HEK293 (cell line): ENCODE measurements around the gene RCOR3.

Source experiments
- CTCF ChIA-PET: fragments of 350-600 bp; formaldehyde crosslinking; extraction: SDS; loops from one replicate; lab custom pipeline; 2021; ENCODE audit warnings: antibody characterized with exemption; lab: Yijun Ruan, JAX
- POLR2A ChIA-PET: fragments of 300-600 bp; formaldehyde crosslinking; extraction: SDS; loops from one replicate; lab custom pipeline; 2020; ENCODE audit warnings: antibody characterized with exemption, inconsistent platforms; lab: Yijun Ruan, JAX
- H3K27ac ChIP-seq: fragments of 200-500 bp; sonication (Bioruptor generic); 2 replicates; pipeline ENCODE4 v1.5.1; 2014; ENCODE audit warnings: low read depth, low read length, control low read depth, inconsistent platforms; ENCODE audit errors: extremely low read depth
- H3K36me3 ChIP-seq, 2 experiments: fragments of 200-500 bp in 1 of 2; sonication (Bioruptor generic) in 1 of 2; 1 replicate in 1 of 2; 2 replicates in 1 of 2; pipeline ENCODE4 v1.5.1; 2014 to 2017; ENCODE audit warnings: inconsistent platforms in 2 of 2, low read length in 2 of 2; ENCODE audit not compliant: control insufficient read depth in 2 of 2, insufficient read depth in 1 of 2
- H3K4me1 ChIP-seq: fragments of 200-500 bp; sonication (Bioruptor generic); 2 replicates; pipeline ENCODE4 v1.5.1; 2014; ENCODE audit warnings: mild to moderate bottlenecking, low read length, inconsistent platforms; ENCODE audit not compliant: control insufficient read depth, insufficient read depth
- H3K4me3 ChIP-seq: 2 replicates; pipeline ENCODE4 v1.5.1; 2011; ENCODE audit warnings: low read depth, mild to moderate bottlenecking, control low read depth, low read length, moderate library complexity
- H3K9me3 ChIP-seq: fragments of 200-500 bp; sonication (Bioruptor generic); 2 replicates; pipeline ENCODE4 v1.5.1; 2014; ENCODE audit warnings: low read depth, low read length, inconsistent platforms; ENCODE audit not compliant: control insufficient read depth, insufficient read depth
- GLI2 ChIP-seq: fragments of 450-650 bp; formaldehyde crosslinking; IDR thresholded peaks from 2 replicates; pipeline ENCODE4; 2017; ENCODE audit warnings: missing biosample characterization, missing genetic modification characterization, low read depth, borderline replicate concordance
- GLI4 ChIP-seq: fragments of 450-650 bp; formaldehyde crosslinking; IDR thresholded peaks from 2 replicates; pipeline ENCODE4 v1.5.1; 2016; ENCODE audit warnings: missing biosample characterization, missing genetic modification characterization
- GLIS2 ChIP-seq: fragments of 450-650 bp; formaldehyde crosslinking; IDR thresholded peaks from 2 replicates; pipeline ENCODE4 v1.5.1; 2016; ENCODE audit warnings: missing biosample characterization, missing genetic modification characterization
- KLF1 ChIP-seq: fragments of 450-650 bp; formaldehyde crosslinking; IDR thresholded peaks from 2 replicates; pipeline ENCODE4 v1.5.1; 2016; ENCODE audit warnings: missing biosample characterization, missing genetic modification characterization
- SALL2 ChIP-seq: fragments of 450-650 bp; formaldehyde crosslinking; IDR thresholded peaks from 2 replicates; pipeline ENCODE4 v1.5.0; 2017; ENCODE audit warnings: missing biosample characterization, mild to moderate bottlenecking, missing genetic modification characterization, borderline replicate concordance
- TCF7L2 ChIP-seq: IDR thresholded peaks from 2 replicates; pipeline ENCODE4 v1.6.1; 2011; ENCODE audit warnings: low read depth, mild to moderate bottlenecking, inconsistent platforms, low read length, moderate library complexity, borderline replicate concordance
- YY1 ChIP-seq: fragments of 450-650 bp; formaldehyde crosslinking; IDR thresholded peaks from 2 replicates; pipeline ENCODE4 v1.5.1; 2018; ENCODE audit warnings: missing biosample characterization, missing genetic modification characterization
- ZFP3 ChIP-seq: fragments of 450-650 bp; formaldehyde crosslinking; IDR thresholded peaks from 2 replicates; pipeline ENCODE4 v1.5.1; 2016; ENCODE audit warnings: low read depth, missing biosample characterization, missing genetic modification characterization
- ZFP41 ChIP-seq: fragments of 450-650 bp; formaldehyde crosslinking; IDR thresholded peaks from 2 replicates; pipeline ENCODE4 v1.5.1; 2016; ENCODE audit warnings: missing biosample characterization, missing genetic modification characterization, borderline replicate concordance
- ZIC2 ChIP-seq: fragments of 450-650 bp; formaldehyde crosslinking; IDR thresholded peaks from 2 replicates; pipeline ENCODE4 v1.5.1; 2016; ENCODE audit warnings: missing biosample characterization, missing genetic modification characterization
- ZNF10 ChIP-seq: fragments of 450-650 bp; formaldehyde crosslinking; IDR thresholded peaks from 2 replicates; pipeline ENCODE4 v1.5.1; 2017; ENCODE audit warnings: missing biosample characterization, missing genetic modification characterization
- ZNF114 ChIP-seq: fragments of 450-650 bp; formaldehyde crosslinking; IDR thresholded peaks from 2 replicates; pipeline ENCODE4 v1.5.0; 2017; ENCODE audit warnings: missing biosample characterization, missing genetic modification characterization
- ZNF140 ChIP-seq: fragments of 450-650 bp; formaldehyde crosslinking; IDR thresholded peaks from 2 replicates; pipeline ENCODE4 v1.5.1; 2016; ENCODE audit warnings: missing biosample characterization, missing genetic modification characterization
- ZNF174 ChIP-seq: fragments of 450-650 bp; formaldehyde crosslinking; IDR thresholded peaks from 2 replicates; pipeline ENCODE4 v1.5.0; 2017; ENCODE audit warnings: missing biosample characterization, mild to moderate bottlenecking, missing genetic modification characterization
- ZNF354C ChIP-seq: fragments of 450-650 bp; formaldehyde crosslinking; IDR thresholded peaks from 2 replicates; pipeline ENCODE4 v1.5.1; 2016; ENCODE audit warnings: missing biosample characterization, missing genetic modification characterization, low read depth, borderline replicate concordance
- ZNF426 ChIP-seq: fragments of 450-650 bp; formaldehyde crosslinking; IDR thresholded peaks from 2 replicates; pipeline ENCODE4 v1.5.1; 2017; ENCODE audit warnings: missing biosample characterization, missing genetic modification characterization, mild to moderate bottlenecking, inconsistent platforms, moderate library complexity
- ZNF510 ChIP-seq: fragments of 450-650 bp; formaldehyde crosslinking; IDR thresholded peaks from 2 replicates; pipeline ENCODE4 v1.5.1; 2018; ENCODE audit warnings: mild to moderate bottlenecking, missing genetic modification characterization, missing biosample characterization; ENCODE audit not compliant: insufficient replicate concordance
- ZNF521 ChIP-seq: fragments of 450-650 bp; formaldehyde crosslinking; IDR thresholded peaks from 2 replicates; pipeline ENCODE4 v1.5.1; 2017; ENCODE audit warnings: missing biosample characterization, mild to moderate bottlenecking, missing genetic modification characterization
- ZNF585B ChIP-seq: fragments of 450-650 bp; formaldehyde crosslinking; IDR thresholded peaks from 2 replicates; pipeline ENCODE4 v1.5.1; 2016; ENCODE audit warnings: missing biosample characterization, missing genetic modification characterization
- ZNF654 ChIP-seq: fragments of 450-650 bp; formaldehyde crosslinking; IDR thresholded peaks from 2 replicates; pipeline ENCODE4 v1.5.1; 2016; ENCODE audit warnings: low read depth, missing biosample characterization, missing genetic modification characterization
- TF ChIP-seq, protein P1 (sequence below): fragments of 450-650 bp; formaldehyde crosslinking; IDR thresholded peaks from 2 replicates; pipeline ENCODE4 v1.5.1; 2016; ENCODE audit warnings: missing biosample characterization, missing genetic modification characterization
- TF ChIP-seq, protein P2 (sequence below): fragments of 450-650 bp; formaldehyde crosslinking; conservative IDR thresholded peaks from 2 replicates; pipeline ENCODE4 v1.5.1; 2016; ENCODE audit warnings: low read depth, missing biosample characterization, missing genetic modification characterization
- TF ChIP-seq, protein P3 (sequence below): fragments of 450-650 bp; formaldehyde crosslinking; IDR thresholded peaks from 2 replicates; pipeline ENCODE4 v1.5.1; 2016; ENCODE audit warnings: missing biosample characterization, missing genetic modification characterization
- TF ChIP-seq, protein P4 (sequence below): fragments of 450-650 bp; formaldehyde crosslinking; IDR thresholded peaks from 2 replicates; pipeline ENCODE4 v1.5.1; 2016; ENCODE audit warnings: missing biosample characterization, missing genetic modification characterization

RCOR3 gene

DNA sequence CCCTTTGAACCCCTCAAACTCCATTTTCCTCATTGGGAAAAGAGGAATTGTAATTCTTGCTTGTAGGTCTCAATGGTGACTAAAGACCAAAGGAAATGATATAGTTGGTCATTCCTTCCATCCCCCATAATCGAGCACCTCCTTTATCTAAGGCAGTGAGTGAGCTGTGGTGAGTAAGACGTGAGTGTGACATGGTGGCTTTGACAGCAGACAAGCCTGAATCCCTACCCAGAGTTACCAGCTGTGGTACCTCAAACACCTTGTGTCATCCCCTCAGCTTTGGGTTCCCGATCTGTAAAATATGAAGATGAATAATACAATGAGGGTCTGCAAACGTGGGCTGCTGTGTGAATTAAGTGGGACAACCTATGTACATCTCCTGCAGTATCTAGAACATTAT lies 75.8 kb downstream of the RCOR3 start:
- peaks cover 6% of the 10 kb centered on the region for H3K4me1 ChIP-seq
- no peak overlapping the region for H3K4me3 ChIP-seq
- CTCF ChIA-PET = interaction anchor here (0.7 to 1.0 kb wide), 4 partner anchors 11 to 180 kb away, joined by 3 to 7 read pairs (median 4); no protein-coding TSS in a partner anchor
- H3K9me3 ChIP-seq = no peaks in the 10 kb centered on the region
- TF ChIP-seq ZNF174 (tag by site-specific recombination) (no peak), ZNF510 (tag by site-specific recombination) (no peak), ZNF585B (tag by site-specific recombination) (no peak), YY1 (tag by site-specific recombination) (no peak), ZNF354C (tag by site-specific recombination) (no peak), TCF7L2 (no peak), GLI4 (tag by site-specific recombination) (no peak), ZNF521 (no peak), GLI2 (tag by site-specific recombination) (no peak), ZFP41 (tag by site-specific recombination) (no peak), ZNF426 (tag by site-specific recombination) (no peak), KLF1 (tag by site-specific recombination) (no peak), ZNF140 (tag by site-specific recombination) (no peak)
- TF ChIP-seq, protein P1, sequence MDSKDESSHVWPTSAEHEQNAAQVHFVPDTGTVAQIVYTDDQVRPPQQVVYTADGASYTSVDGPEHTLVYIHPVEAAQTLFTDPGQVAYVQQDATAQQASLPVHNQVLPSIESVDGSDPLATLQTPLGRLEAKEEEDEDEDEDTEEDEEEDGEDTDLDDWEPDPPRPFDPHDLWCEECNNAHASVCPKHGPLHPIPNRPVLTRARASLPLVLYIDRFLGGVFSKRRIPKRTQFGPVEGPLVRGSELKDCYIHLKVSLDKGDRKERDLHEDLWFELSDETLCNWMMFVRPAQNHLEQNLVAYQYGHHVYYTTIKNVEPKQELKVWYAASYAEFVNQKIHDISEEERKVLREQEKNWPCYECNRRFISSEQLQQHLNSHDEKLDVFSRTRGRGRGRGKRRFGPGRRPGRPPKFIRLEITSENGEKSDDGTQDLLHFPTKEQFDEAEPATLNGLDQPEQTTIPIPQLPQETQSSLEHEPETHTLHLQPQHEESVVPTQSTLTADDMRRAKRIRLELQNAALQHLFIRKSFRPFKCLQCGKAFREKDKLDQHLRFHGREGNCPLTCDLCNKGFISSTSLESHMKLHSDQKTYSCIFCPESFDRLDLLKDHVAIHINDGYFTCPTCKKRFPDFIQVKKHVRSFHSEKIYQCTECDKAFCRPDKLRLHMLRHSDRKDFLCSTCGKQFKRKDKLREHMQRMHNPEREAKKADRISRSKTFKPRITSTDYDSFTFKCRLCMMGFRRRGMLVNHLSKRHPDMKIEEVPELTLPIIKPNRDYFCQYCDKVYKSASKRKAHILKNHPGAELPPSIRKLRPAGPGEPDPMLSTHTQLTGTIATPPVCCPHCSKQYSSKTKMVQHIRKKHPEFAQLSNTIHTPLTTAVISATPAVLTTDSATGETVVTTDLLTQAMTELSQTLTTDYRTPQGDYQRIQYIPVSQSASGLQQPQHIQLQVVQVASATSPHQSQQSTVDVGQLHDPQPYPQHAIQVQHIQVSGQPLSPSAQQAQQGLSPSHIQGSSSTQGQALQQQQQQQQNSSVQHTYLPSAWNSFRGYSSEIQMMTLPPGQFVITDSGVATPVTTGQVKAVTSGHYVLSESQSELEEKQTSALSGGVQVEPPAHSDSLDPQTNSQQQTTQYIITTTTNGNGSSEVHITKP (tag by site-specific recombination) = no peak
- TF ChIP-seq, protein P2, sequence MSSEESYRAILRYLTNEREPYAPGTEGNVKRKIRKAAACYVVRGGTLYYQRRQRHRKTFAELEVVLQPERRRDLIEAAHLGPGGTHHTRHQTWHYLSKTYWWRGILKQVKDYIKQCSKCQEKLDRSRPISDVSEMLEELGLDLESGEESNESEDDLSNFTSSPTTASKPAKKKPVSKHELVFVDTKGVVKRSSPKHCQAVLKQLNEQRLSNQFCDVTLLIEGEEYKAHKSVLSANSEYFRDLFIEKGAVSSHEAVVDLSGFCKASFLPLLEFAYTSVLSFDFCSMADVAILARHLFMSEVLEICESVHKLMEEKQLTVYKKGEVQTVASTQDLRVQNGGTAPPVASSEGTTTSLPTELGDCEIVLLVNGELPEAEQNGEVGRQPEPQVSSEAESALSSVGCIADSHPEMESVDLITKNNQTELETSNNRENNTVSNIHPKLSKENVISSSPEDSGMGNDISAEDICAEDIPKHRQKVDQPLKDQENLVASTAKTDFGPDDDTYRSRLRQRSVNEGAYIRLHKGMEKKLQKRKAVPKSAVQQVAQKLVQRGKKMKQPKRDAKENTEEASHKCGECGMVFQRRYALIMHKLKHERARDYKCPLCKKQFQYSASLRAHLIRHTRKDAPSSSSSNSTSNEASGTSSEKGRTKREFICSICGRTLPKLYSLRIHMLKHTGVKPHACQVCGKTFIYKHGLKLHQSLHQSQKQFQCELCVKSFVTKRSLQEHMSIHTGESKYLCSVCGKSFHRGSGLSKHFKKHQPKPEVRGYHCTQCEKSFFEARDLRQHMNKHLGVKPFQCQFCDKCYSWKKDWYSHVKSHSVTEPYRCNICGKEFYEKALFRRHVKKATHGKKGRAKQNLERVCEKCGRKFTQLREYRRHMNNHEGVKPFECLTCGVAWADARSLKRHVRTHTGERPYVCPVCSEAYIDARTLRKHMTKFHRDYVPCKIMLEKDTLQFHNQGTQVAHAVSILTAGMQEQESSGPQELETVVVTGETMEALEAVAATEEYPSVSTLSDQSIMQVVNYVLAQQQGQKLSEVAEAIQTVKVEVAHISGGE (tag by site-specific recombination) = no peak
- H3K36me3 ChIP-seq = no peaks in the 10 kb centered on the region
- H3K27ac ChIP-seq = no peak overlapping the region
- POLR2A ChIA-PET = no interaction called here

DNA sequence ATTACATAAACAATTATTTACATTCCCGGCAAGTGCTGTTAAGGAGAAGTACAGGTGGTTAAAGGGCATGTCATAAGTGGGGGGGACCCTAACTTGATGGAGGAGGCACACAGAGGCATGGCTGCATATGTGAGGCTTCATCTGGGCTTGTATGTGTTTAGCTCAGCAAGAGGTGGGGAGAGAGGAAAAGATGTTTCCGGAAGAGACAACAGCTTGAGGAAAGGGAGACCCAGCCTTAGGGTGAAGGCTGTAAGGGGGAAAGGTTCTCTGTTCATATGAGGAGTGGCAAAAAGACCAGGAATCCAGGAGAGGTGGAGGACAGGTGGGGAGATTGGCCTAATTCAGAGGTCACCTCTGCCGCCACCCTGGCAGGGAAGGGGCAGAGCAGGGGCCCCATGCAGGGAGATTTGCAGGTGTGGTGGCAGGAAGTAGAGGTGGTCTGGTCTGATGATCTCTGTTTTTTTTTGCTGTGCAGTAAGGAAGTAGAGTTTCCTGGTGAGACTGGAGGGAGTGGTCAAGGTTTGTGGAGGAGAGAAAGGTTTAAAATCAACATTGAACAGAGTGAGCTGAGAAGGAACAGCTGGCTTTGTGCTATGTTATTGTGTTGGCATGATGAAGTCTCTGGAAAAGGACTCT lies 76.5 kb downstream of the RCOR3 start:
- H3K4me1 ChIP-seq = peaks cover 6% of the 10 kb centered on the region
- ChIA-PET POLR2A (no interaction called here), CTCF (interaction anchor here (0.7 to 1.7 kb wide), 6 partner anchors 12 to 179 kb away, joined by 3 to 7 read pairs (median 4); no protein-coding TSS in a partner anchor)
- TF ChIP-seq ZNF10 (tag by site-specific recombination) = no peak
- TF ChIP-seq, protein P3, sequence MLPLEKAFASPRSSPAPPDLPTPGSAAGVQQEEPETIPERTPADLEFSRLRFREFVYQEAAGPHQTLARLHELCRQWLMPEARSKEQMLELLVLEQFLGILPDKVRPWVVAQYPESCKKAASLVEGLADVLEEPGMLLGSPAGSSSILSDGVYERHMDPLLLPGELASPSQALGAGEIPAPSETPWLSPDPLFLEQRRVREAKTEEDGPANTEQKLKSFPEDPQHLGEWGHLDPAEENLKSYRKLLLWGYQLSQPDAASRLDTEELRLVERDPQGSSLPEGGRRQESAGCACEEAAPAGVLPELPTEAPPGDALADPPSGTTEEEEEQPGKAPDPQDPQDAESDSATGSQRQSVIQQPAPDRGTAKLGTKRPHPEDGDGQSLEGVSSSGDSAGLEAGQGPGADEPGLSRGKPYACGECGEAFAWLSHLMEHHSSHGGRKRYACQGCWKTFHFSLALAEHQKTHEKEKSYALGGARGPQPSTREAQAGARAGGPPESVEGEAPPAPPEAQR (tag by site-specific recombination) = no peak
- no peak for TF ChIP-seq ZFP41 (tag by site-specific recombination)
- no peak for TF ChIP-seq ZNF654 (tag by site-specific recombination)
- TF ChIP-seq ZNF426 (tag by site-specific recombination) = no peak
- no peak for TF ChIP-seq ZIC2
- TF ChIP-seq SALL2 (tag by site-specific recombination) = no peak
- TF ChIP-seq, protein P4, sequence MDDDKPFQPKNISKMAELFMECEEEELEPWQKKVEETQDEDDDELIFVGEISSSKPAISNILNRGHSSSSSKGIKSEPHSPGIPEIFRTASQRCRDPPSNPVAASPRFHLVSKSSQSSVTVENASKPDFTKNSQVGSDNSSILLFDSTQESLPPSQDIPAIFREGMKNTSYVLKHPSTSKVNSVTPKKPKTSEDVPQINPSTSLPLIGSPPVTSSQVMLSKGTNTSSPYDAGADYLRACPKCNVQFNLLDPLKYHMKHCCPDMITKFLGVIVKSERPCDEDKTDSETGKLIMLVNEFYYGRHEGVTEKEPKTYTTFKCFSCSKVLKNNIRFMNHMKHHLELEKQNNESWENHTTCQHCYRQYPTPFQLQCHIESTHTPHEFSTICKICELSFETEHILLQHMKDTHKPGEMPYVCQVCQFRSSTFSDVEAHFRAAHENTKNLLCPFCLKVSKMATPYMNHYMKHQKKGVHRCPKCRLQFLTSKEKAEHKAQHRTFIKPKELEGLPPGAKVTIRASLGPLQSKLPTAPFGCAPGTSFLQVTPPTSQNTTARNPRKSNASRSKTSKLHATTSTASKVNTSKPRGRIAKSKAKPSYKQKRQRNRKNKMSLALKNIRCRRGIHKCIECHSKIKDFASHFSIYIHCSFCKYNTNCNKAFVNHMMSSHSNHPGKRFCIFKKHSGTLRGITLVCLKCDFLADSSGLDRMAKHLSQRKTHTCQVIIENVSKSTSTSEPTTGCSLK (tag by site-specific recombination) = no peak
- TF ChIP-seq GLIS2 (tag by site-specific recombination) = no peak
- TF ChIP-seq ZFP3 (tag by site-specific recombination) = no peak
- no peak for TF ChIP-seq ZNF114 (tag by site-specific recombination)

More for the DNA sequence above, 76.5 kb downstream of the RCOR3 start:
- H3K4me3 ChIP-seq = no peak overlapping the region
- no peaks in the 10 kb centered on the region for H3K36me3 ChIP-seq
- no peak overlapping the region for H3K27ac ChIP-seq
- no peaks in the 10 kb centered on the region for H3K9me3 ChIP-seq
